HL-60 (cell line): Measurements from ENCODE around the gene TUBB8.

ENCODE experiments used
- GABPA ChIP-seq: IDR thresholded peaks from 2 replicates; pipeline ENCODE4 v1.6.1; 2012; ENCODE audit warnings: low read depth
- TF ChIP-seq, protein P1 (sequence below): IDR thresholded peaks from one replicate; pipeline ENCODE4 v1.5.1; 2011; ENCODE audit warnings: low read length, control low read depth, inconsistent platforms; ENCODE audit not compliant: insufficient read depth

DNA sequence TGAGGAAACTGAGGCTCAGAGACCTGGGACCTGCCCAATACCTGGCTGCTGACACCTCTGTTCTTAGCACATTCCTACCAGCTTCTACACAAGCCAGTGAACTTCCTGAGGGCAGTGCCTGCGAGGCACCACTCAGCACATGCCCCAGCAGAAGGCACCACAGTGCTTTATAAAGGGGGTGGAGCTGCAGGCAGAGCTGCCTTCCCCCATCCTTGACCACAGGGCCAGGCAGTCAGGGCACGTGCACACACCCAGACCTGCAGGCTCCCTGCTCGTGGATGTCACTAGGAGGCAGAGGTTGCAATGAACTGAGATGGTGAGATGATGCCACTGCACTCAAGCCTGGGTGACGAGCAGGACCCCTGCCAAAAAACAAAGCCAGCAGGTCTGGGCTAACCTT, 39.2 kb upstream of the TUBB8 start:
- TF ChIP-seq, protein P1, sequence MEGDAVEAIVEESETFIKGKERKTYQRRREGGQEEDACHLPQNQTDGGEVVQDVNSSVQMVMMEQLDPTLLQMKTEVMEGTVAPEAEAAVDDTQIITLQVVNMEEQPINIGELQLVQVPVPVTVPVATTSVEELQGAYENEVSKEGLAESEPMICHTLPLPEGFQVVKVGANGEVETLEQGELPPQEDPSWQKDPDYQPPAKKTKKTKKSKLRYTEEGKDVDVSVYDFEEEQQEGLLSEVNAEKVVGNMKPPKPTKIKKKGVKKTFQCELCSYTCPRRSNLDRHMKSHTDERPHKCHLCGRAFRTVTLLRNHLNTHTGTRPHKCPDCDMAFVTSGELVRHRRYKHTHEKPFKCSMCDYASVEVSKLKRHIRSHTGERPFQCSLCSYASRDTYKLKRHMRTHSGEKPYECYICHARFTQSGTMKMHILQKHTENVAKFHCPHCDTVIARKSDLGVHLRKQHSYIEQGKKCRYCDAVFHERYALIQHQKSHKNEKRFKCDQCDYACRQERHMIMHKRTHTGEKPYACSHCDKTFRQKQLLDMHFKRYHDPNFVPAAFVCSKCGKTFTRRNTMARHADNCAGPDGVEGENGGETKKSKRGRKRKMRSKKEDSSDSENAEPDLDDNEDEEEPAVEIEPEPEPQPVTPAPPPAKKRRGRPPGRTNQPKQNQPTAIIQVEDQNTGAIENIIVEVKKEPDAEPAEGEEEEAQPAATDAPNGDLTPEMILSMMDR, result no peak
- TF ChIP-seq GABPA, result no peak
